DMS114 treated with DMSO at 0.1 percent for 48 hours (cell line): ENCODE data around the gene ATP6V0A1.
"Not testable (repeated sequence)": the region's sequence is repeated elsewhere in the genome, so short reads cannot be mapped to it uniquely, and the experiment has no call there.

ENCODE experiments used
- DNase-seq: peaks from one replicate; lab custom pipeline; 2025; ENCODE audit not compliant: unreplicated experiment; lab: John Stamatoyannopoulos, UW

Gene ATP6V0A1

GRCh38 chr17:42537156-42537805, 78.6 kb downstream of the ATP6V0A1 start:
- DNase-seq: no peak

GRCh38 chr17:42537826-42538451, 79.3 kb downstream of the ATP6V0A1 start:
- no peak for DNase-seq

GRCh38 chr17:42538482-42538881, 79.8 kb downstream of the ATP6V0A1 start:
- DNase-seq: no peak

- not testable (repeated sequence) for DNase-seq
Observed at GRCh38 chr17:42540558-42540957, 81.9 kb downstream of the ATP6V0A1 start.

- DNase-seq: no peak
Observed at GRCh38 chr17:42541041-42541833, 82.6 kb downstream of the ATP6V0A1 start.

GRCh38 chr17:42543190-42544079, 84.8 kb downstream of the ATP6V0A1 start:
- DNase-seq: no peak

- DNase-seq: no peak
Observed at GRCh38 chr17:42544874-42545283, 86.2 kb downstream of the ATP6V0A1 start.

- DNase-seq: not testable (repeated sequence)
Observed at GRCh38 chr17:42545755-42546505, 87.3 kb downstream of the ATP6V0A1 start.

GRCh38 chr17:42547001-42547461, 88.4 kb downstream of the ATP6V0A1 start:
- DNase-seq: no peak

GRCh38 chr17:42547698-42548069, 89.0 kb downstream of the ATP6V0A1 start:
- DNase-seq: no peak

- DNase-seq: no peak
Observed at GRCh38 chr17:42548070-42548837, 89.6 kb downstream of the ATP6V0A1 start.

GRCh38 chr17:42548993-42549755, 90.5 kb downstream of the ATP6V0A1 start:
- DNase-seq: no peak

GRCh38 chr17:42552736-42553135, 94.1 kb downstream of the ATP6V0A1 start, which contains the start of gene HSD17B1:
HSD17B1 (plus strand) TSS chr17:42552923; CDS start chr17:42552934, 11 bp downstream.
- not testable (repeated sequence) for DNase-seq

GRCh38 chr17:42553161-42553818, 94.6 kb downstream of the ATP6V0A1 start:
- DNase-seq: no peak

- no peak for DNase-seq
Observed at GRCh38 chr17:42553866-42554249, 95.2 kb downstream of the ATP6V0A1 start.

GRCh38 chr17:42554250-42555121, 95.8 kb downstream of the ATP6V0A1 start:
- DNase-seq: peak; percentile 34

GRCh38 chr17:42555122-42555622, 96.5 kb downstream of the ATP6V0A1 start:
- no peak for DNase-seq
